ENCODE measurements around the gene PCDHGC3.

PCDHGC3 gene

GRCh38 chr5:141519605-141520565 lies 44.1 kb downstream of the PCDHGC3 start:
- DNase-seq (ENCODE audit: extremely low read depth in 1 of 2, low read depth in 1 of 2), result no peak

GRCh38 chr5:141521244-141521781 lies 45.5 kb downstream of the PCDHGC3 start:
- no peak for DNase-seq (ENCODE audit: extremely low read depth in 1 of 2, low read depth in 1 of 2)

DNA sequence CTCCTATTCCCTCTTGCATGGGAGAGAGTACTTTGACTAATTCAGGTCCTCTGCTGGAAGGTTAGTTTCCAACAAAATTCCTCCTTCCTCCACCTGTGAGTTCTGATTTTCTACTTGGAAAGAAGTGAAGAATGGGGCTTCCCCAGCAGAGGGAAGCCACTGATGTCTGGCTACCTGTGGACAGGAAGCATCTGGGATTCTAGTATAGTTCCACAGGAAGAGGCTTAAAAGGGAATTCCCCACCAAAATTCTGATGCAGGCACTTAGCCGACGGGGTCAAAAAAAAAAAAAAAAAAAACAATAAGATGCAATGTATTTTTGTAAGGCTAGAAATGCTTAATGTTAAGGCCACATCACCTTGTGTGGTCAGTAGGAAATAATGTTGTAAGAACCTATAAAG lies 46.5 kb downstream of the PCDHGC3 start:
- no peak for DNase-seq (ENCODE audit: extremely low read depth in 1 of 2, low read depth in 1 of 2)

DNA sequence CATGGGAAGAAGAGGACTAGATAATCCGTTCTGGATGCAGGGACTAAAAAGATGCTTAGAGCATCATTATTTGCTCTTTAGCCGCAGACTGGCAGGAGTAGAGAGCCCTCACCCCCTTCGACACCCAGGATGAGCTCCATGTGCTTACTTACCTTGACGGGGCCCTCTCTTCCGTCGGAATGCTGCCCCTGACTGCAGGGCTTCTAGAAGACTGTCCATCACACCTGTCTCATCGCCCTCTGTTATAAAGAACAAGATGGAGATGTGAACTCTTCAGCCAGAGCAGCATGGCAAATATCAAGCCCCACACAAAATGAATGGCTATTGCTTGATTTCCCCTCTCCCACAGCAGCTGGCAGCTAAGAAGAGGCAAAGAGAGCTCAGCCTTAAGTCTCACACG lies 48.2 kb downstream of the PCDHGC3 start:
- no peak for DNase-seq (ENCODE audit: extremely low read depth in 1 of 2, low read depth in 1 of 2)

- no peak for DNase-seq (ENCODE audit: extremely low read depth in 1 of 2, low read depth in 1 of 2)
These were observed 49.1 kb downstream of the PCDHGC3 start for GRCh38 chr5:141524604-141525597.

DNA sequence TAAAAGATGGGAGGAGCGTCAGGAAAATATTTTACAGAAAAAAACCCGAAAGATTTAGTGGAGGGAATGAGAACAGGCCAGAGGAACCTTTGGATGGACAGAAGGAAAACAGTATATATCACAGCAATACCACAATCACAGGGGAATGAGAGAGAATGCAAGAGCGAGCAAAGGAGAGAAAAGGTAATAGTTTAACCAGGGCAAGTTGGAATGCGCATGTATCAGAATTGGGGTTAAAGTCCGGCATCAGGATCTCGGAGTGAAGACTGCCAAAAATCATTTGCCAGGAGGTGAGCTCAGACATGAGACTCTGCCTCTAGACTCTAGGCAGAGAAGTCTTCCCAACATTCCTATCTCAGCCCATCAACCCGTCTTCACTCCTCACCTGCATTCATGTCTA lies 49.9 kb downstream of the PCDHGC3 start:
- DNase-seq (ENCODE audit: extremely low read depth in 1 of 2, low read depth in 1 of 2), result no peak

DNA sequence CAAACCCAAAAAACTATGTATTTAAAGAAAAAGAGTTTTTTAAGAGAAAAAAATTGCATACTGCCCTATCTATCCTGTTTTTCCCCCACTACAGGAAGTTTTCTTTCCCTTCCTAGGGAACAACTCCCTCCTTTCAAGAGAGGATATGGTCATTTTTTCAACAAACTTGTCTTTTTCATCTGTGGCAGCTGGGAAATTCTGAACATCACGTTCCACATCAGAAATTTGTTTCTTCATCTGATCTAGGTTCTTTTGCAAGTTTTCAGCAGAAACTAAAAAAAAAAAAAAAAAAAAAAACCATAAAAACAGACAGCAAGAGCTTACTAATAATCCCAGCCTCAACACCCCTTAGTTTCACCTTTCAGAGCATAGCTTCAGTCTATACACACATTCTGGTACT lies 51.7 kb downstream of the PCDHGC3 start:
- DNase-seq (ENCODE audit: extremely low read depth in 1 of 2, low read depth in 1 of 2), result no peak

All from stimulated activated CD8-positive, alpha-beta memory T cell treated with anti-CD3 and anti-CD28 coated beads, Interleukin-7, amount 100 ng/mL, for 48 hours (primary cell).